Prostate gland (tissue), 2 donors: ENCODE data around the gene KIF5B. TPM values are rescaled to one million over a fixed set of nuclear protein-coding genes. Genes with fewer than 3 reads are reported as not detected.

Source experiments
- DNase-seq: peaks from one replicate; pipeline ENCODE4 v3.0.0-alpha.2; 2019; ENCODE audit warnings: low spot score
- H3K27ac ChIP-seq, 2 donors: fragments of 200-600 bp; sonication (generic); 2 replicates each; pipeline ENCODE4 v1.5.1; 2017 to 2019
- H3K27me3 ChIP-seq: fragments of 200-600 bp; sonication (generic); replicated peaks from 2 replicates; pipeline ENCODE4 v1.5.1; 2019; ENCODE audit not compliant: insufficient read depth
- H3K36me3 ChIP-seq, 2 donors: fragments of 200-600 bp; sonication (generic); 1 replicate in 1 of 2; 2 replicates in 1 of 2; pipeline versions ENCODE4 v1.5.1 to v1.8.1; 2017 to 2019
- H3K4me1 ChIP-seq: fragments of 200-600 bp; sonication (generic); replicated peaks from 2 replicates; pipeline ENCODE4 v1.5.1; 2019
- H3K4me3 ChIP-seq, 2 donors: fragments of 200-600 bp; sonication (generic); 2 replicates each; pipeline ENCODE4 v1.5.1; 2017 to 2019
- H3K9me3 ChIP-seq: fragments of 200-600 bp; sonication (generic); 2 replicates; pipeline ENCODE4 v1.5.1; 2017
- POLR2A ChIP-seq: fragments of 450-650 bp; IDR thresholded peaks from one replicate; pipeline ENCODE4 v1.6.1; 2016; ENCODE audit warnings: antibody characterized with exemption, mild to moderate bottlenecking
- POLR2AphosphoS5 ChIP-seq: sonication (generic); formaldehyde crosslinking; IDR thresholded peaks from one replicate; pipeline ENCODE4 v1.6.1; 2017; ENCODE audit warnings: antibody characterized with exemption
- WGBS: methylation state at CpG from one replicate; pipeline ENCODE4 v1.1.5; 2018; 5-methylcytosine and 5-hydroxymethylcytosine counted together
- intact Hi-C: fragments of 100-400 bp; cut with DNase I; formaldehyde crosslinking; loops from one replicate; pipeline ENCODE4 v1.14.2; 2022
- total RNA-seq, 2 donors: library from RNA; depleted of rRNA; stranded (reverse); fragments of >200 nt; gene quantifications; one replicate each; pipeline ENCODE4 v1.1.0, GENCODE V29; 2016
- TF ChIP-seq, protein P1 (sequence below), 4 experiments: fragments of 200-600 bp in 2 of 4; fragments of 450-650 bp in 2 of 4; sonication (generic) in 2 of 4; IDR thresholded peaks; 1 replicate in 3 of 4; 2 replicates in 1 of 4; pipeline ENCODE4 v1.5.1; 2016 to 2019; ENCODE audit warnings: antibody characterized with exemption in 4 of 4, mild to moderate bottlenecking in 2 of 4, moderate library complexity in 2 of 4

Gene KIF5B
- total RNA-seq, 2 donors from 2014 or later, result 98.2 to 102 TPM

DNA sequence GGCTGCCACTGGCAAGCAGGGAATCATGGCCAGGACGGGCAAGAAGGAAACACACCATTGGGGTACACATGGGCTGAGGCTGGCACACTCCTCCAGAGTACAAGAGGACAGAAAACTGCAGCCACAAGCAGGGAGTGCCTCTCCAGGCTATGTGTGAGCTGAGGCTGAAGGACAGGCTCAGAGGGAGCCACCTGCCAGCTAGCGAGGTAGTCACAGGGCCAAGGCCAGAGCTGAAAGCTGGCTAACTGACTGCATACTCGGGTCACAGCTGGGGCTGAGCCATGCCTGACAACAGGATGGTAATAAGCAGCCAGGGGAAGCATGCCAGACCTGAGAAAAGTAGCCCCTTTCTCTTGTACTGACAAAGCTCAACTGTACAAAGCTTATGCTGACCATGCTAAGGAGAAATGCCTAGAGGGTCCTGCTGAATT is 52.0 kb downstream of the KIF5B start:
- no peaks in the 10 kb centered on the region for H3K4me1 ChIP-seq
- no peak overlapping the region for H3K4me3 ChIP-seq
- H3K27ac ChIP-seq, result no peak overlapping the region
- DNase-seq, result no peak
- H3K9me3 ChIP-seq, result no peaks in the 10 kb centered on the region
- H3K27me3 ChIP-seq, result no peaks in the 10 kb centered on the region
- WGBS, result 50% methylated on average over 3 of the region's 3 CpGs
- no peaks in the 10 kb centered on the region for H3K36me3 ChIP-seq
- intact Hi-C loops, result loop anchor here (10.0 kb wide), 1 partner anchor 139 kb away; no protein-coding TSS in a partner anchor
- no peak for TF ChIP-seq POLR2A
- no peak for TF ChIP-seq POLR2AphosphoS5
- TF ChIP-seq, protein P1, sequence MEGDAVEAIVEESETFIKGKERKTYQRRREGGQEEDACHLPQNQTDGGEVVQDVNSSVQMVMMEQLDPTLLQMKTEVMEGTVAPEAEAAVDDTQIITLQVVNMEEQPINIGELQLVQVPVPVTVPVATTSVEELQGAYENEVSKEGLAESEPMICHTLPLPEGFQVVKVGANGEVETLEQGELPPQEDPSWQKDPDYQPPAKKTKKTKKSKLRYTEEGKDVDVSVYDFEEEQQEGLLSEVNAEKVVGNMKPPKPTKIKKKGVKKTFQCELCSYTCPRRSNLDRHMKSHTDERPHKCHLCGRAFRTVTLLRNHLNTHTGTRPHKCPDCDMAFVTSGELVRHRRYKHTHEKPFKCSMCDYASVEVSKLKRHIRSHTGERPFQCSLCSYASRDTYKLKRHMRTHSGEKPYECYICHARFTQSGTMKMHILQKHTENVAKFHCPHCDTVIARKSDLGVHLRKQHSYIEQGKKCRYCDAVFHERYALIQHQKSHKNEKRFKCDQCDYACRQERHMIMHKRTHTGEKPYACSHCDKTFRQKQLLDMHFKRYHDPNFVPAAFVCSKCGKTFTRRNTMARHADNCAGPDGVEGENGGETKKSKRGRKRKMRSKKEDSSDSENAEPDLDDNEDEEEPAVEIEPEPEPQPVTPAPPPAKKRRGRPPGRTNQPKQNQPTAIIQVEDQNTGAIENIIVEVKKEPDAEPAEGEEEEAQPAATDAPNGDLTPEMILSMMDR (IDR thresholded peaks at IDR 0.05), result no peak

DNA sequence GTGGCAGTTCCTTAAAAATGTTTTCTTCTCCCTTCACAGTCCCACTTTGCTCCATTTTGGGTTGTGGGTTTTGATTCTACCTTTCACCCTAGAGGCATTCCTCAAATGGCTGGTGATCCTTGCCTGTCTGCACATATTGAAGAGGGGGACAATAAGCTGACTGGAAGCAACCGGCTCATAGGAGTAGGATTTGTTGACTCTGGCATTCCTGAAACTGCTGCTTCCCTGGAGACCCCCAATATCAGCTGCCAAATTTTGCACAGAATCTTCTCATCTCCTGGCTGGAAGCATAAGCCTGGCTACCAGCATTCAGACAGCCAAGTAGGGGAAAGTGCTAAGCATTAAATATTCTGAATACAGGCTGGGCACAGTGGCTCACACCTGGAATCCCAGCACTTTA is 53.7 kb downstream of the KIF5B start:
- WGBS, result 53% methylated on average over 1 of the region's 1 CpG
- no peak overlapping the region for H3K4me3 ChIP-seq
- intact Hi-C loops, result loop anchor here (10.0 kb wide), 1 partner anchor 138 kb away; no protein-coding TSS in a partner anchor
- H3K4me1 ChIP-seq, result no peaks in the 10 kb centered on the region
- no peaks in the 10 kb centered on the region for H3K27me3 ChIP-seq
- TF ChIP-seq POLR2AphosphoS5 (no peak), POLR2A (no peak)
- TF ChIP-seq, protein P1 (IDR thresholded peaks at IDR 0.05), result no peak
- no peak overlapping the region for H3K27ac ChIP-seq
- no peaks in the 10 kb centered on the region for H3K9me3 ChIP-seq
- no peak for DNase-seq
- H3K36me3 ChIP-seq, result no peaks in the 10 kb centered on the region

- Histone ChIP-seq H3K4me1 (no peaks in the 10 kb centered on the region), H3K27me3 (no peaks in the 10 kb centered on the region), H3K27ac (no peak overlapping the region), H3K4me3 (no peak overlapping the region), H3K36me3 (no peaks in the 10 kb centered on the region), H3K9me3 (no peaks in the 10 kb centered on the region)
- DNase-seq, result no peak
- intact Hi-C loops, result loop anchor here (10.0 kb wide), 1 partner anchor 136 kb away; no protein-coding TSS in a partner anchor
- 58% methylated on average over 4 of the region's 4 CpGs for WGBS
- TF ChIP-seq, protein P1 (IDR thresholded peaks at IDR 0.05), result no peak
- TF ChIP-seq POLR2AphosphoS5 (no peak), POLR2A (no peak)
These were observed 55.3 kb downstream of the KIF5B start for GRCh38 chr10:32000937-32001336.

- H3K9me3 ChIP-seq, result no peaks in the 10 kb centered on the region
- 90% methylated on average over 3 of the region's 3 CpGs for whole genome bisulfite sequencing
- H3K27me3 ChIP-seq, result no peaks in the 10 kb centered on the region
- no peak overlapping the region for H3K4me3 ChIP-seq
- TF ChIP-seq POLR2AphosphoS5 (no peak), POLR2A (no peak)
- TF ChIP-seq, protein P1 (IDR thresholded peaks at IDR 0.05), result no peak
- DNase-seq, result no peak
- no peak overlapping the region for H3K27ac ChIP-seq
- no peaks in the 10 kb centered on the region for H3K36me3 ChIP-seq
- H3K4me1 ChIP-seq, result no peaks in the 10 kb centered on the region
- intact Hi-C loops, result loop anchor here (10.0 kb wide), 1 partner anchor 135 kb away; no protein-coding TSS in a partner anchor
These were observed 56.4 kb downstream of the KIF5B start for GRCh38 chr10:31999836-32000235.

- no peak for TF ChIP-seq POLR2A
- no peak for TF ChIP-seq POLR2AphosphoS5
- TF ChIP-seq, protein P1 (IDR thresholded peaks at IDR 0.05), result no peak
- no peaks in the 10 kb centered on the region for H3K27me3 ChIP-seq
- H3K36me3 ChIP-seq, result no peaks in the 10 kb centered on the region
- no peak overlapping the region for H3K27ac ChIP-seq
- intact Hi-C loops, result no loop called here
- 58% methylated on average over 3 of the region's 3 CpGs for WGBS
- no peak overlapping the region for H3K4me3 ChIP-seq
- no peaks in the 10 kb centered on the region for H3K9me3 ChIP-seq
- H3K4me1 ChIP-seq, result no peaks in the 10 kb centered on the region
- no peak for DNase-seq
These were observed 57.1 kb downstream of the KIF5B start for GRCh38 chr10:31999070-31999660.
